PC-9 (cell line): Measurements from ENCODE around the gene STK40.

ENCODE experiments used
- CTCF ChIP-seq: fragments of 200-600 bp; sonication (generic); conservative IDR thresholded peaks from 2 replicates; pipeline ENCODE4 v1.6.1; 2017; ENCODE audit warnings: mixed run types, antibody characterized with exemption, mild to moderate bottlenecking, moderate library complexity
- EZH2 ChIP-seq: fragments of 200-600 bp; sonication (generic); IDR thresholded peaks from 2 replicates; pipeline ENCODE4 v1.8.0; 2017; ENCODE audit warnings: antibody characterized with exemption, low read depth

DNA sequence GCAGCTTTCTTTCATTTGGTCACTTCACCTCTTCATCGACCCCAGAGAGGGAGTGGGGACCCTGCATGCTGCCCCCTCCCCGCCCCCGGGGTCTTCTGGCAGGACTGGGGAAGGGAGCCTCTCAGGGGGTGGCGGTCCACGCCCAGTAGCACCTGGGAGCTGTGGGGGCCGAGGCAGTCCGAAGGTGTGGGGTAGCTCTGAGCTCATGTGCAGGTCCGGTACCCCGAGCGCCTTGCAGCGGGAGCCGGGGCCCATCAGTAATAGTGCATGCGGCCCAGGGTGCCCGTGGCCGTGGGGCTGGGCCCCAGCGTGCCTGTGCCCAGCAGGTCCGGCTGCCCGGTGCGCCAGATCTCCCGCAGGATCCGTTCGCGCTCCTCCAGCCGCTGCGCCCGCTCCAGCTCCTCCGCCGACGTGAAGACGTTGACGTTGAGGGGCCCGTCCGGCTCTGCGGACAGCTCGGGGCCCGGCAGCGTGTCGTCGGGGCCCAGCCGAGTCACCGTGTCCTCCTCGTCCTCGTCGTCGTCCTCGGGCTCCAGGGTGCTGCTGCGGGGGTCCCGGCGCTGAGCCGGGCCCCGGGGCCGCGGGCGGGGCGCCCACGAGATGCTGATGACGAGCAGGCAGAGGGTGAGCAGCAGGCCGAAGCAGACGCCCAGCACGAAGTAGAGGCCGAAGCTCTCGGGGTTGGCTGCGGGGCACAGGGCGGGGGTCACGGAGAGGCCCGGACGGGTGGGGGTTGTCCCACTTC, 63.5 kb downstream of the STK40 start:
- TF ChIP-seq CTCF: no peak
- TF ChIP-seq EZH2: no peak
